Nephron progenitor cell (in vitro differentiated cells): ENCODE results near the gene DCLK1.

Source experiments
- DNase-seq: peaks from one replicate; pipeline ENCODE4 v3.0.0; 2021
- H3K27ac Mint-ChIP-seq: 2 replicates; pipeline ENCODE4 v1.8.0; 2021; ENCODE audit warnings: mild to moderate bottlenecking, moderate library complexity, mixed read lengths
- H3K27me3 Mint-ChIP-seq: 2 replicates; pipeline ENCODE4 v1.8.0; 2021; ENCODE audit warnings: mild to moderate bottlenecking, low read depth, mixed read lengths; ENCODE audit not compliant: poor library complexity
- H3K36me3 Mint-ChIP-seq: 2 replicates; pipeline ENCODE4 v1.8.0; 2021; ENCODE audit warnings: low read depth, mixed read lengths
- H3K4me1 Mint-ChIP-seq: 2 replicates; pipeline ENCODE4 v1.8.0; 2021; ENCODE audit warnings: mixed read lengths
- H3K4me3 Mint-ChIP-seq: 2 replicates; pipeline ENCODE4 v1.8.0; 2021; ENCODE audit warnings: mild to moderate bottlenecking, moderate library complexity, mixed read lengths
- H3K9me3 Mint-ChIP-seq: 2 replicates; pipeline ENCODE4 v1.8.0; 2021; ENCODE audit warnings: mild to moderate bottlenecking, moderate library complexity, mixed read lengths
- CTCF ChIP-seq: fragments of 200-600 bp; sonication (generic); IDR thresholded peaks from 2 replicates; pipeline ENCODE4 v1.5.0; 2021; ENCODE audit warnings: antibody characterized with exemption

DCLK1 gene

DNA sequence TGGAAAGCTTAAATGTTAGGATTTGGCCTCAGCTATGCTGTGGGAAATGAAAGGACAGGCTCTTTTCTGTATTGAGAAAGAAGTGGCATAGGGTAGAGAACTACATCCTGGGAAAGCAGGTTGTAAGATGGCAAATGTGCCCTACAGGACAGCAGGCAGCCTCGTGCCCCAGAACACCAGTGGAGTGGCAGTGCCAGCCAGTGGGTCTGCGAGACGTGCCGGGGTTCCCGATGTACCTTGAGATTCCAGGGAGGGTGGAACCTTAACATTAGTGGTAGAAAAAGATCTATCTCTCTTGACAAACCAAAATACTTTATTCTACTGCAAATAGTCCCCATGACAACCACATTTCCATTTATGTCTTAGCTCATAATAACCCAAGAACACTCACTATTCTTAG, 42.7 kb downstream of the DCLK1 start:
- H3K27ac Mint-ChIP-seq = no peak overlapping the region
- TF ChIP-seq CTCF = no peak
- H3K27me3 Mint-ChIP-seq = no peaks in the 10 kb centered on the region
- DNase-seq = no peak
- H3K4me1 Mint-ChIP-seq = no peaks in the 10 kb centered on the region
- H3K36me3 Mint-ChIP-seq = no peaks in the 10 kb centered on the region
- no peak overlapping the region for H3K4me3 Mint-ChIP-seq
- H3K9me3 Mint-ChIP-seq = no peaks in the 10 kb centered on the region

GRCh38 chr13:36088001-36088400, 43.2 kb downstream of the DCLK1 start:
- TF ChIP-seq CTCF = no peak
- Mint-ChIP-seq H3K36me3 (no peaks in the 10 kb centered on the region), H3K4me3 (no peak overlapping the region), H3K27me3 (no peaks in the 10 kb centered on the region), H3K4me1 (no peaks in the 10 kb centered on the region), H3K27ac (no peak overlapping the region), H3K9me3 (no peaks in the 10 kb centered on the region)
- DNase-seq = no peak

- no peaks in the 10 kb centered on the region for H3K36me3 Mint-ChIP-seq
- H3K9me3 Mint-ChIP-seq = no peaks in the 10 kb centered on the region
- H3K27me3 Mint-ChIP-seq = no peaks in the 10 kb centered on the region
- no peak overlapping the region for H3K4me3 Mint-ChIP-seq
- H3K4me1 Mint-ChIP-seq = no peaks in the 10 kb centered on the region
- no peak overlapping the region for H3K27ac Mint-ChIP-seq
- DNase-seq = no peak
- TF ChIP-seq CTCF = no peak
Observed at GRCh38 chr13:36086117-36086516, 45.1 kb downstream of the DCLK1 start.

- Mint-ChIP-seq H3K4me3 (no peak overlapping the region), H3K27me3 (no peaks in the 10 kb centered on the region), H3K27ac (no peak overlapping the region), H3K4me1 (no peaks in the 10 kb centered on the region), H3K36me3 (no peaks in the 10 kb centered on the region), H3K9me3 (no peaks in the 10 kb centered on the region)
- TF ChIP-seq CTCF = no peak
- DNase-seq = no peak
Observed at GRCh38 chr13:36084131-36084530, 47.1 kb downstream of the DCLK1 start.

GRCh38 chr13:36082806-36083205, 48.4 kb downstream of the DCLK1 start:
- no peak for TF ChIP-seq CTCF
- Mint-ChIP-seq H3K27me3 (no peaks in the 10 kb centered on the region), H3K4me1 (no peaks in the 10 kb centered on the region), H3K4me3 (no peak overlapping the region), H3K36me3 (no peaks in the 10 kb centered on the region), H3K27ac (no peak overlapping the region), H3K9me3 (no peaks in the 10 kb centered on the region)
- no peak for DNase-seq

DNA sequence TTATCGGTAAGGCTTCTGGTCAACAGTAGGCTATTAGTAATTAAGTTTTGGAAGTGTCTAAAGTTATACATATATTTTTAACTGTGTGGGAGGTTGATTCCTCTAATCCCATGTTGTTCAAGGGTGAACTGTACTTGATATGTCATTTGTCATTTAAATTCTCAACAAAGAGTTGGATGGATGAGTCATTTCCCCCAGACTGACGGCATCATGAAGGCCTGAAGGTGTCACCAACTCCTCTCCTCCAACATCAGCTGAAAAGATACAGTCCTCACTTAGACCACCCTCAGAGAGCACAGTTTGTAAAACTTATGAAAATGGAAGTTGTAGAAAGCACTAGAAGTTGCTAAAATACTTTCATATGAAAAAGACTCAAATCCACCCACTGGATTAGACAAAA, 48.8 kb downstream of the DCLK1 start:
- H3K36me3 Mint-ChIP-seq = no peaks in the 10 kb centered on the region
- no peak overlapping the region for H3K4me3 Mint-ChIP-seq
- H3K27ac Mint-ChIP-seq = no peak overlapping the region
- no peaks in the 10 kb centered on the region for H3K9me3 Mint-ChIP-seq
- TF ChIP-seq CTCF = no peak
- no peaks in the 10 kb centered on the region for H3K27me3 Mint-ChIP-seq
- H3K4me1 Mint-ChIP-seq = no peaks in the 10 kb centered on the region
- no peak for DNase-seq
